Loucy (cell line): ENCODE data around the gene PRSS21.

Source experiments
- H2AFZ ChIP-seq: fragments of 200-600 bp; sonication (generic); 2 replicates; pipeline ENCODE4 v1.6.0; 2016; ENCODE audit warnings: antibody characterized with exemption, mild to moderate bottlenecking, low read length, moderate library complexity
- H3F3A ChIP-seq: fragments of 200-600 bp; 2 replicates; pipeline ENCODE4 v1.6.0; 2016; ENCODE audit warnings: antibody characterized with exemption, low read depth, mild to moderate bottlenecking
- H3K27me3 ChIP-seq: fragments of 200-600 bp; sonication (generic); 2 replicates; pipeline ENCODE4 v1.6.1; 2014; ENCODE audit warnings: low read length, mild to moderate bottlenecking; ENCODE audit not compliant: insufficient read depth, poor library complexity, severe bottlenecking
- H3K36me3 ChIP-seq: fragments of 200-600 bp; sonication (generic); 2 replicates; pipeline ENCODE4 v1.6.1; 2016; ENCODE audit warnings: low read length; ENCODE audit not compliant: insufficient read depth
- H3K4me1 ChIP-seq: fragments of 200-600 bp; sonication (generic); 2 replicates; pipeline ENCODE4 v1.5.1; 2014; ENCODE audit warnings: low read length, mild to moderate bottlenecking; ENCODE audit not compliant: insufficient read depth, poor library complexity, severe bottlenecking
- H3K4me2 ChIP-seq: fragments of 200-600 bp; sonication (generic); 2 replicates; pipeline ENCODE4 v1.6.0; 2014; ENCODE audit warnings: antibody characterized with exemption, low read length, low read depth, mild to moderate bottlenecking; ENCODE audit not compliant: poor library complexity, severe bottlenecking
- H3K4me3 ChIP-seq: fragments of 200-600 bp; sonication (generic); 2 replicates; pipeline ENCODE4 v1.5.1; 2014; ENCODE audit warnings: low read length, mild to moderate bottlenecking, mixed read lengths; ENCODE audit not compliant: poor library complexity, severe bottlenecking
- H3K79me2 ChIP-seq: fragments of 200-600 bp; sonication (generic); 2 replicates; pipeline ENCODE4 v1.6.1; 2014; ENCODE audit warnings: low read length; ENCODE audit not compliant: insufficient read depth
- H3K9ac ChIP-seq: fragments of 200-600 bp; sonication (generic); 2 replicates; pipeline ENCODE4 v1.6.0; 2014; ENCODE audit warnings: mild to moderate bottlenecking, low read depth, low read length, moderate library complexity; ENCODE audit not compliant: poor library complexity, severe bottlenecking
- H3K9me2 ChIP-seq: fragments of 200-600 bp; sonication (generic); replicated peaks from 2 replicates; pipeline ENCODE4 v1.6.1; 2016; ENCODE audit warnings: low read depth, low read length, mixed read lengths
- H3K9me3 ChIP-seq: fragments of 200-600 bp; sonication (generic); 2 replicates; pipeline ENCODE4 v1.6.1; 2014; ENCODE audit warnings: mild to moderate bottlenecking, antibody characterized with exemption, low read length, low read depth; ENCODE audit not compliant: insufficient read depth
- H4K20me1 ChIP-seq: fragments of 200-600 bp; sonication (generic); 2 replicates; pipeline ENCODE4 v1.6.0; 2014; ENCODE audit warnings: antibody characterized with exemption, low read length, mild to moderate bottlenecking; ENCODE audit not compliant: insufficient read depth, poor library complexity, severe bottlenecking
- EZH2phosphoT487 ChIP-seq: fragments of 200-600 bp; IDR thresholded peaks from 2 replicates; pipeline ENCODE4 v1.6.1; 2018; ENCODE audit warnings: antibody characterized with exemption, mild to moderate bottlenecking, moderate library complexity, borderline replicate concordance
- TF ChIP-seq, protein P1 (sequence below): fragments of 200-600 bp; sonication (generic); conservative IDR thresholded peaks from 2 replicates; pipeline ENCODE4 v1.5.1; 2014; ENCODE audit warnings: mild to moderate bottlenecking, antibody characterized with exemption, low read length

The PRSS21 gene

GRCh38 chr16:2792940-2793339 is 24.1 kb upstream of the PRSS21 start:
- H3K4me2 ChIP-seq: no peak overlapping the region
- H3K27me3 ChIP-seq: no peaks in the 10 kb centered on the region
- H3K36me3 ChIP-seq: no peaks in the 10 kb centered on the region
- no peaks in the 10 kb centered on the region for H3K9me3 ChIP-seq
- no peak overlapping the region for H3K4me3 ChIP-seq
- H2AFZ ChIP-seq: no peak overlapping the region
- H3K9me2 ChIP-seq: no peaks in the 10 kb centered on the region
- H3F3A ChIP-seq: no peaks in the 10 kb centered on the region
- H3K4me1 ChIP-seq: no peaks in the 10 kb centered on the region
- H4K20me1 ChIP-seq: no peaks in the 10 kb centered on the region
- H3K9ac ChIP-seq: no peak overlapping the region
- no peaks in the 10 kb centered on the region for H3K79me2 ChIP-seq
- TF ChIP-seq, protein P1, sequence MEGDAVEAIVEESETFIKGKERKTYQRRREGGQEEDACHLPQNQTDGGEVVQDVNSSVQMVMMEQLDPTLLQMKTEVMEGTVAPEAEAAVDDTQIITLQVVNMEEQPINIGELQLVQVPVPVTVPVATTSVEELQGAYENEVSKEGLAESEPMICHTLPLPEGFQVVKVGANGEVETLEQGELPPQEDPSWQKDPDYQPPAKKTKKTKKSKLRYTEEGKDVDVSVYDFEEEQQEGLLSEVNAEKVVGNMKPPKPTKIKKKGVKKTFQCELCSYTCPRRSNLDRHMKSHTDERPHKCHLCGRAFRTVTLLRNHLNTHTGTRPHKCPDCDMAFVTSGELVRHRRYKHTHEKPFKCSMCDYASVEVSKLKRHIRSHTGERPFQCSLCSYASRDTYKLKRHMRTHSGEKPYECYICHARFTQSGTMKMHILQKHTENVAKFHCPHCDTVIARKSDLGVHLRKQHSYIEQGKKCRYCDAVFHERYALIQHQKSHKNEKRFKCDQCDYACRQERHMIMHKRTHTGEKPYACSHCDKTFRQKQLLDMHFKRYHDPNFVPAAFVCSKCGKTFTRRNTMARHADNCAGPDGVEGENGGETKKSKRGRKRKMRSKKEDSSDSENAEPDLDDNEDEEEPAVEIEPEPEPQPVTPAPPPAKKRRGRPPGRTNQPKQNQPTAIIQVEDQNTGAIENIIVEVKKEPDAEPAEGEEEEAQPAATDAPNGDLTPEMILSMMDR: no peak
- no peak for TF ChIP-seq EZH2phosphoT487

DNA sequence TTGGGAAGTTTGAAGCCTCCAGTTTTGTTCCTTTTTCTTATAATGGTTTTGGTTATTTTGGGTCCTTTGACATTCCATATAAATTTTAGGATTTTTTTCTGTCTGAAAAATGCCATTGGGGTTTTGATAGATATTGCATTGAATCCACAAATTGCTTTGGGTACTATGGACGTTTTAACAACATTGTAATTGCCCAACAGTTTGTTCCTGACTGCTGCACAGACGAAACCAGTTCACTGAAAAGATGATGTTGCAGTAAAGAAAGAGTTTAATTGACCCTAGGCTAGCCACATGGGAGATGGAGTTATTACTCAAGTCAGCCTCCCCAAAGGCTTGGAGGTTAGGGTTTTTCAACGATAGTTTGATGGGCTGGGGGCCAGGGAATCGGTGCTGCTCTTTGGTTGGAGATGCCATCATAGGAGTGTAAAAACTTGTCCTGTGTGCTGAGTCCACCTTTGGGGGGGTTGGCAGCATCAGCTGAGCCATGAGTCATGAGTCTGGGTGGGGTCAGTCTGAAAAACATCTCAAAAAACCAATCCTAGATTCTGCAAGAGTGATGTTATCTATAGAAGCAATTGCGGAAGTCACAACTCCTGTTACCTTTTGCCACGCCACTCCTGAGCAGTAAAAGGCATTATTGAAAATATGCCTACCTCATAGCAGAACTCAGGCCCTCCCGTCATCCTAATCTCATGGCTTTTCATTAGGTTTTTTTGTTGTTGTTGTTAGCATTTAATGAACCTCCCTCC is 21.5 kb upstream of the PRSS21 start:
- Histone ChIP-seq H3K9me2 (no peaks in the 10 kb centered on the region), H3F3A (no peaks in the 10 kb centered on the region), H4K20me1 (no peaks in the 10 kb centered on the region), H3K4me2 (no peak overlapping the region), H3K79me2 (no peaks in the 10 kb centered on the region), H3K36me3 (no peaks in the 10 kb centered on the region), H3K4me3 (no peak overlapping the region), H3K9ac (no peak overlapping the region), H2AFZ (no peak overlapping the region), H3K9me3 (no peaks in the 10 kb centered on the region), H3K27me3 (no peaks in the 10 kb centered on the region), H3K4me1 (no peaks in the 10 kb centered on the region)
- TF ChIP-seq, protein P1: no peak
- TF ChIP-seq EZH2phosphoT487: no peak

GRCh38 chr16:2798723-2799204 is 18.3 kb upstream of the PRSS21 start:
- H3K4me1 ChIP-seq: no peaks in the 10 kb centered on the region
- H3K79me2 ChIP-seq: no peaks in the 10 kb centered on the region
- H3F3A ChIP-seq: no peaks in the 10 kb centered on the region
- no peak overlapping the region for H3K4me2 ChIP-seq
- TF ChIP-seq EZH2phosphoT487: no peak
- TF ChIP-seq, protein P1: no peak
- H4K20me1 ChIP-seq: no peaks in the 10 kb centered on the region
- H3K27me3 ChIP-seq: no peaks in the 10 kb centered on the region
- no peak overlapping the region for H3K4me3 ChIP-seq
- H3K36me3 ChIP-seq: no peaks in the 10 kb centered on the region
- no peak overlapping the region for H3K9ac ChIP-seq
- H2AFZ ChIP-seq: no peak overlapping the region
- no peaks in the 10 kb centered on the region for H3K9me2 ChIP-seq
- no peaks in the 10 kb centered on the region for H3K9me3 ChIP-seq
